MM.1S (cell line): ENCODE data around the gene CERS6.

ENCODE experiments used
- DNase-seq: peaks from one replicate; pipeline ENCODE4 v3.0.0-alpha.2; 2015
- H2AFZ ChIP-seq: fragments of 300-600 bp; sonication (generic); 2 replicates; pipeline ENCODE4 v1.6.0; 2016; ENCODE audit warnings: antibody characterized with exemption, low read length
- H3F3A ChIP-seq: fragments of 300-600 bp; sonication (generic); 2 replicates; pipeline ENCODE4 v1.6.1; 2016; ENCODE audit warnings: mild to moderate bottlenecking, antibody characterized with exemption, low read length, moderate library complexity, mixed read lengths; ENCODE audit not compliant: insufficient read depth
- H3K27ac ChIP-seq: fragments of 300-600 bp; sonication (generic); 2 replicates; pipeline ENCODE4 v1.5.1; 2016; ENCODE audit warnings: mild to moderate bottlenecking, low read length
- H3K27me3 ChIP-seq: fragments of 300-600 bp; sonication (generic); replicated peaks from 2 replicates; pipeline ENCODE4 v1.6.0; 2016; ENCODE audit warnings: low read length; ENCODE audit not compliant: insufficient read depth
- H3K36me3 ChIP-seq: fragments of 300-600 bp; sonication (generic); replicated peaks from 2 replicates; pipeline ENCODE4 v1.6.1; 2016; ENCODE audit warnings: mild to moderate bottlenecking, low read length, mixed read lengths; ENCODE audit not compliant: insufficient read depth
- H3K4me1 ChIP-seq: fragments of 300-600 bp; sonication (generic); 2 replicates; pipeline ENCODE4 v1.6.1; 2016; ENCODE audit warnings: low read length, mixed read lengths
- H3K4me2 ChIP-seq: fragments of 300-600 bp; sonication (generic); 2 replicates; pipeline ENCODE4 v1.6.0; 2016; ENCODE audit warnings: low read depth, low read length
- H3K4me3 ChIP-seq: fragments of 300-600 bp; sonication (generic); 2 replicates; pipeline ENCODE4 v1.5.1; 2016; ENCODE audit warnings: low read length, mixed read lengths
- H3K79me2 ChIP-seq: fragments of 300-600 bp; sonication (generic); 2 replicates; pipeline ENCODE4 v1.6.1; 2016; ENCODE audit warnings: mixed run types, low read length, mixed read lengths
- H3K9ac ChIP-seq: fragments of 300-600 bp; sonication (generic); 2 replicates; pipeline ENCODE4 v1.6.1; 2016; ENCODE audit warnings: low read length, mixed read lengths
- H3K9me2 ChIP-seq: fragments of 300-600 bp; sonication (generic); replicated peaks from 2 replicates; pipeline ENCODE4 v1.6.1; 2016; ENCODE audit warnings: mild to moderate bottlenecking, low read length, mixed read lengths; ENCODE audit not compliant: insufficient read depth
- H3K9me3 ChIP-seq: fragments of 300-600 bp; sonication (generic); replicated peaks from 2 replicates; pipeline ENCODE4 v1.6.1; 2016; ENCODE audit warnings: mild to moderate bottlenecking, low read length, mixed read lengths; ENCODE audit not compliant: insufficient read depth
- H4K20me1 ChIP-seq: fragments of 300-600 bp; sonication (generic); 2 replicates; pipeline ENCODE4 v1.6.1; 2016; ENCODE audit warnings: mild to moderate bottlenecking, low read length, moderate library complexity, mixed read lengths; ENCODE audit not compliant: insufficient read depth
- EZH2 ChIP-seq: fragments of 300-600 bp; sonication (generic); optimal IDR thresholded peaks from 2 replicates; pipeline ENCODE3; 2017; ENCODE audit warnings: low read depth, mild to moderate bottlenecking, antibody characterized with exemption, low read length, mixed read lengths
- EZH2phosphoT487 ChIP-seq: fragments of 300-600 bp; sonication (generic); IDR thresholded peaks from 2 replicates; pipeline ENCODE4 v1.6.1; 2018; ENCODE audit warnings: antibody characterized with exemption, low read length
- TF ChIP-seq, protein P1 (sequence below): fragments of 300-600 bp; sonication (generic); IDR thresholded peaks from 2 replicates; pipeline ENCODE4 v1.5.1; 2016; ENCODE audit warnings: antibody characterized with exemption, low read length, mixed read lengths

CERS6 gene

DNA sequence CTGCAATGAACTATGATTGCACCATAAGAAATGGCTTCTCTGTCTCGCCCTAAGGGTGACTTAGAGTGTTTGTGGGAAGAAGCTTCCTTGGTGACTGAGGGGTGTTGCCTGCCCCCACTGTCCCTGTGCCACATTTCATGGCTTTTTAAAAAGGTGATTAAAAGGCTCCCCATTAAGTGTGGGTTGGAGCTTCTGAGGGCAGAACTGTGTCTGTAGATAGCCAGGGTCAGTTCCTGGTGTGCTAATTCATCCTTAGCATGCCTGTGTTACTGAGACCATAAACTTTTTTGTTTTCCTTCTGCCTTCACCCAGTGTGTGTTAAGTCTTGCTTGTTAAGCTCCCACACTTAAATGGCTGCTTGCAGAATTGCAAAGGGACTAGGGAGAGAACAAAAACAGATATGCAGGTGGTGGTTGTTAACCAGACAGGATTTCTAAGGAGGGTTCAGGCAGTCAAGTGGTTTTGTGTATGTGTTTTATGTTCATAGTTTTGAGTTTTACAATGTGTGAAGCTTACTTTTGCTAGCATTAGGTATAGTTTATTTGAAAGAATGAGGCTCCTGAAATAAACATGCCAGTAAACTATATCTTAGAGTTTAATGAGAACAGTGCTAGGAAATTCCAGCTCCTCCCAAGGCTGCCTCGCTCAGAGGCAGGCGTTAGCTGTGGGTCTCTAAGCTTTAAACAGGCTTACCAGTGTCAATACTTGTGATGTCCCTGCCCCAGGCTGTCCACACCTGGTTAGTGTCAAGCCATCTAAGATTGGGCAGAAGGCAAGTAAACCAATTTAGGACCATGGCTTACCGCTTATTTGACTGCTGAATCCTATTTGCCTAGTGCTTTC is 14.5 kb downstream of the CERS6 start:
- H3K9ac ChIP-seq: no peak overlapping the region
- H4K20me1 ChIP-seq: no peaks in the 10 kb centered on the region
- no peak overlapping the region for H3K4me3 ChIP-seq
- H3K27ac ChIP-seq: no peak overlapping the region
- H3K9me2 ChIP-seq: no peaks in the 10 kb centered on the region
- H3K4me2 ChIP-seq: no peak overlapping the region
- H3K36me3 ChIP-seq: no peaks in the 10 kb centered on the region
- no peak for TF ChIP-seq EZH2phosphoT487
- H3K9me3 ChIP-seq: no peaks in the 10 kb centered on the region
- H3K4me1 ChIP-seq: peaks cover 33% of the 10 kb centered on the region
- no peak for DNase-seq
- H3K79me2 ChIP-seq: peaks cover 94% of the 10 kb centered on the region
- H3F3A ChIP-seq: peaks cover 1% of the 10 kb centered on the region; the same call in 1 of the 2 replicates
- no peaks in the 10 kb centered on the region for H3K27me3 ChIP-seq
- H2AFZ ChIP-seq: no peak overlapping the region

DNA sequence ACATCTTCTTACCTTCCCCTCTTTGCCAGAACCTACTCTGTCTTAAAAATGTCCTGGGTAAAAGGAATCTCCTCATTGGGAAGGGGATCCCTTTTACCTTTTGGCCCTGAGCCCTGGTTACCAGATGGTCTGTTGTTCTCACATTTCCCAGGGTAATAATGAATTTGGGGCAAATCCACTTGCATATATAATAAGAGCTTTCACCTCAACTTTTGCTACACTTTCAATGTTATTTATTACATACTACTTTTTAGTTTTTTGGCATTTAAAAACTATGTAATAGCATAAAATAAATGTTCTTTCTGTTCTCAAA is 15.0 kb downstream of the CERS6 start:
- Histone ChIP-seq H3K4me2 (no peak overlapping the region), H3K4me3 (no peak overlapping the region), H3K27ac (no peak overlapping the region), H3K9ac (no peak overlapping the region), H4K20me1 (no peaks in the 10 kb centered on the region), H3K9me2 (no peaks in the 10 kb centered on the region), H2AFZ (no peak overlapping the region), H3F3A (no peaks in the 10 kb centered on the region; the same call in 1 of the 2 replicates), H3K36me3 (no peaks in the 10 kb centered on the region), H3K4me1 (peaks cover 30% of the 10 kb centered on the region), H3K27me3 (no peaks in the 10 kb centered on the region), H3K79me2 (peaks cover 94% of the 10 kb centered on the region), H3K9me3 (no peaks in the 10 kb centered on the region)
- no peak for DNase-seq
- no peak for TF ChIP-seq EZH2
- TF ChIP-seq, protein P1, sequence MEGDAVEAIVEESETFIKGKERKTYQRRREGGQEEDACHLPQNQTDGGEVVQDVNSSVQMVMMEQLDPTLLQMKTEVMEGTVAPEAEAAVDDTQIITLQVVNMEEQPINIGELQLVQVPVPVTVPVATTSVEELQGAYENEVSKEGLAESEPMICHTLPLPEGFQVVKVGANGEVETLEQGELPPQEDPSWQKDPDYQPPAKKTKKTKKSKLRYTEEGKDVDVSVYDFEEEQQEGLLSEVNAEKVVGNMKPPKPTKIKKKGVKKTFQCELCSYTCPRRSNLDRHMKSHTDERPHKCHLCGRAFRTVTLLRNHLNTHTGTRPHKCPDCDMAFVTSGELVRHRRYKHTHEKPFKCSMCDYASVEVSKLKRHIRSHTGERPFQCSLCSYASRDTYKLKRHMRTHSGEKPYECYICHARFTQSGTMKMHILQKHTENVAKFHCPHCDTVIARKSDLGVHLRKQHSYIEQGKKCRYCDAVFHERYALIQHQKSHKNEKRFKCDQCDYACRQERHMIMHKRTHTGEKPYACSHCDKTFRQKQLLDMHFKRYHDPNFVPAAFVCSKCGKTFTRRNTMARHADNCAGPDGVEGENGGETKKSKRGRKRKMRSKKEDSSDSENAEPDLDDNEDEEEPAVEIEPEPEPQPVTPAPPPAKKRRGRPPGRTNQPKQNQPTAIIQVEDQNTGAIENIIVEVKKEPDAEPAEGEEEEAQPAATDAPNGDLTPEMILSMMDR: no peak
- no peak for TF ChIP-seq EZH2phosphoT487

DNA sequence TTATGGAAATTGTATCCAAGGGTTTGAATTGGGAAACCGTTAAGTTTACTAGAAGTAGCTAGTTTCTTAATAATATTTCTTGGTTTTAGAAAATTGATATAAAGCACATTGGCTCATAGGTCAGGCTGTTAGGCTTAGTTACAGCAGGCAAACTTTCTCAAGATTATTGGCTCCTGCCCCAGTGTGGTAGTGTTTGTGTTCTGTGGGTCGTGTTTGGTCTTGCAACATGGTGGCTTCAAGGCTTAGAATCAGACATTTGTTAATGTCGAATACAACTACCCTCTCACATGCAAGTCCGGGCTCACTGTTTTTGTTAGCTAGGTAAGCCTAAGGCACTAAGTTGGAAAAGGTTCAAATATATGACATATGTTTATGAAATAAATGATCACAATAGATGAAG is 19.6 kb downstream of the CERS6 start:
- Histone ChIP-seq H3K4me3 (no peak overlapping the region), H3K27ac (no peak overlapping the region), H4K20me1 (no peaks in the 10 kb centered on the region), H3K9me3 (no peaks in the 10 kb centered on the region), H3K4me2 (no peak overlapping the region), H3K9me2 (no peaks in the 10 kb centered on the region), H3K9ac (no peak overlapping the region), H3F3A (peaks cover 6% of the 10 kb centered on the region), H3K4me1 (peaks cover 9% of the 10 kb centered on the region), H3K36me3 (no peaks in the 10 kb centered on the region), H3K27me3 (no peaks in the 10 kb centered on the region), H2AFZ (no peak overlapping the region), H3K79me2 (peaks cover 96% of the 10 kb centered on the region)
- TF ChIP-seq EZH2phosphoT487: no peak
- TF ChIP-seq, protein P1: no peak
- no peak for TF ChIP-seq EZH2
- no peak for DNase-seq

DNA sequence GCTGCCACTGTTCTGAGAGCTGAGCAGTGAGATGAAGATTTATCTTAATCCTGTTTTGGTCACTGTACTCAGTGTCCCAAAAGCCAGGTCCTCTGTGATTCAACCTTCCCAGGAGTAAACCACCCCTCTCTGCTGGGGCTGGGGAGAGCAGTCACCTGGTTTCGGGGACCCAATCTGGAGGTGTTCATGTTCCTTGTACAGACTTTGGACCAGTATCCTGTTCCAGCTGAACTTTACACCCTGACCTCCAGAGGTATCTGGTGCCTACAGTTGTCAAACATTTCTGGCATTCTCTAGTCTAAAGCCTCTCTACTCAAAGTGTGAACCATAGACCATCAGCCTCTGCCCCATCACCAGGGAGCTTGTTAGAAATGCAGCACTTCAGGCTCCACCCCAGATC is 22.1 kb downstream of the CERS6 start:
- TF ChIP-seq, protein P1: no peak
- TF ChIP-seq EZH2phosphoT487 (no peak), EZH2 (no peak)
- Histone ChIP-seq H3K9me3 (no peaks in the 10 kb centered on the region), H2AFZ (no peak overlapping the region), H3K4me2 (no peak overlapping the region), H3K9ac (no peak overlapping the region), H3K27me3 (no peaks in the 10 kb centered on the region), H3K4me3 (no peak overlapping the region), H3K4me1 (peaks cover 18% of the 10 kb centered on the region), H3K79me2 (peaks cover 94% of the 10 kb centered on the region), H4K20me1 (no peaks in the 10 kb centered on the region), H3K27ac (no peak overlapping the region), H3F3A (peaks cover 9% of the 10 kb centered on the region), H3K9me2 (no peaks in the 10 kb centered on the region), H3K36me3 (no peaks in the 10 kb centered on the region)
- no peak for DNase-seq
